Brain microvascular endothelial cell (primary cell): Measurements from ENCODE around the gene CS.

Source experiments
- DNase-seq: peaks from one replicate; pipeline ENCODE4 v3.0.0-alpha.2; 2020
- H3K27ac ChIP-seq: fragments of 250-450 bp; sonication (Bioruptor Pico); 2 replicates; pipeline ENCODE4 v1.5.1; 2020; ENCODE audit warnings: mild to moderate bottlenecking, moderate library complexity
- H3K27me3 ChIP-seq: fragments of 250-450 bp; sonication (Bioruptor Pico); replicated peaks from 2 replicates; pipeline ENCODE4 v1.5.1; 2020; ENCODE audit warnings: mild to moderate bottlenecking
- H3K36me3 ChIP-seq: fragments of 250-450 bp; sonication (Bioruptor Pico); replicated peaks from 2 replicates; pipeline ENCODE4 v1.5.1; 2020; ENCODE audit warnings: mild to moderate bottlenecking
- H3K4me3 ChIP-seq: 2 replicates; pipeline ENCODE4 v1.5.1; 2011; ENCODE audit warnings: low read depth, mild to moderate bottlenecking, control low read depth, low read length, moderate library complexity
- in situ Hi-C: cut with HindIII; loops from 2 replicates; pipeline ENCODE4 v1.10.0; 2017; ENCODE audit warnings: low sequenced_read_pairs, low pct_ligation_motif_present
- TF ChIP-seq, protein P1 (sequence below): IDR thresholded peaks from 2 replicates; pipeline ENCODE4 v1.5.1; 2011; ENCODE audit warnings: low read depth, mild to moderate bottlenecking, moderate library complexity, low read length, control low read depth, inconsistent platforms; ENCODE audit errors: missing control alignments

Gene CS

DNA sequence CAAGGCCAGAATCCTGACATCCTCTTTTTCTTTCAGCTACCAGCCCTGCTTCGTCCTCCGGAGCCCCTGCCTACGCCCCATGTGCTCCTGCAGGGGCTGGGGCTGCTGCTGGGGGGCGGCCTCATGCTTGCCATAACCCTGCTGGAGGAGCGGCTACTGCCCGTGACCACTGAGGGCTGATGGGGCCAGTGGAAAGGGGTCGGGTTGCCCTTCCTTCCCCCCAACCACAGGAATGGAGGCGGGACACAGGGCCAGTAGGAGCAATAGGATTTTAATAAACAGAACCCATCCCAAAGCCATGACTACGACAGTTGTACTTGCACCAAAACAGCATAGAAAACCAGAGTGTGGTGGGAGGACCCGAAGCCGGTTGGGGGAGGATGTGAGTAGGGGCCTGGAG lies 62.6 kb downstream of the CS start:
- in situ Hi-C loops = no loop called here
- H3K4me3 ChIP-seq = no peak overlapping the region
- TF ChIP-seq, protein P1, sequence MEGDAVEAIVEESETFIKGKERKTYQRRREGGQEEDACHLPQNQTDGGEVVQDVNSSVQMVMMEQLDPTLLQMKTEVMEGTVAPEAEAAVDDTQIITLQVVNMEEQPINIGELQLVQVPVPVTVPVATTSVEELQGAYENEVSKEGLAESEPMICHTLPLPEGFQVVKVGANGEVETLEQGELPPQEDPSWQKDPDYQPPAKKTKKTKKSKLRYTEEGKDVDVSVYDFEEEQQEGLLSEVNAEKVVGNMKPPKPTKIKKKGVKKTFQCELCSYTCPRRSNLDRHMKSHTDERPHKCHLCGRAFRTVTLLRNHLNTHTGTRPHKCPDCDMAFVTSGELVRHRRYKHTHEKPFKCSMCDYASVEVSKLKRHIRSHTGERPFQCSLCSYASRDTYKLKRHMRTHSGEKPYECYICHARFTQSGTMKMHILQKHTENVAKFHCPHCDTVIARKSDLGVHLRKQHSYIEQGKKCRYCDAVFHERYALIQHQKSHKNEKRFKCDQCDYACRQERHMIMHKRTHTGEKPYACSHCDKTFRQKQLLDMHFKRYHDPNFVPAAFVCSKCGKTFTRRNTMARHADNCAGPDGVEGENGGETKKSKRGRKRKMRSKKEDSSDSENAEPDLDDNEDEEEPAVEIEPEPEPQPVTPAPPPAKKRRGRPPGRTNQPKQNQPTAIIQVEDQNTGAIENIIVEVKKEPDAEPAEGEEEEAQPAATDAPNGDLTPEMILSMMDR = no peak
- peaks cover 30% of the 10 kb centered on the region for H3K36me3 ChIP-seq
- H3K27me3 ChIP-seq = no peaks in the 10 kb centered on the region
- DNase-seq = no peak
- no peak overlapping the region for H3K27ac ChIP-seq

DNA sequence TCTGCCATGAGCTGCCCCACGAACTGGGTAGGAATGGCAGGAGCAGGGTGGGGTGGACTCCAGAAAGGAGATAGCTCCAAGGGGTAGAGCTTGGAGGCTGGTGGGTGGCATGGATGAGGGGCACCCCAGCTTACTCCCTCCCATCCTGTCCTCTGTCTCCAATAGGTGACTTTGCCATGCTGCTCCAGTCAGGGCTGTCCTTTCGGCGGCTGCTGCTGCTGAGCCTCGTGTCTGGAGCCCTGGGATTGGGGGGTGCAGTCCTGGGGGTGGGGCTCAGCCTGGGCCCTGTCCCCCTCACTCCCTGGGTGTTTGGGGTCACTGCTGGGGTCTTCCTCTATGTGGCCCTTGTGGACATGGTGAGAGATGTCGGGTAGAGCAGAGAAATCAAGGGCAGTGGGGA lies 63.1 kb downstream of the CS start:
- in situ Hi-C loops = no loop called here

DNA sequence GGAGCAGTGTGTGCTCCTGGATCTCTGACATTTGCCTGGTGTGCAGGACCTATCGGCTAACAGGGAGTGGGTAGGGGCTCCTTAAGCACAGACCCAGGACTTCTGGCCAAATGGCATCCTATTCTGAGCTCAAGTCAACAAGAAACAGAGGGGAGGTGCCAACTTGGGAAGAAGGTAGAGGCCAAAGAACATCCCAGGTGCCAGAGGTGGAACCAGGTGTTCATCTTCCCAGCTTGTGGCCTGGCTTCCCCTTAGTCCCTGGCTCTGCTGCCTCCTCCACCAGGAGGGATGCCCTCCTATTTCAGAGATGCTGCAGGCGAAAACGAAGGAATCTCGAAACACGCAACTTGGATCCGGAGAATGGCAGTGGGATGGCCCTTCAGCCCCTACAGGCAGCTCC lies 64.0 kb downstream of the CS start:
- no peak overlapping the region for H3K4me3 ChIP-seq
- DNase-seq = no peak
- in situ Hi-C loops = no loop called here
- H3K27ac ChIP-seq = no peak overlapping the region
- H3K36me3 ChIP-seq = peaks cover 16% of the 10 kb centered on the region
- no peaks in the 10 kb centered on the region for H3K27me3 ChIP-seq
- TF ChIP-seq, protein P1 = no peak

More for the DNA sequence above, 63.1 kb downstream of the CS start:
- no peak overlapping the region for H3K27ac ChIP-seq
- TF ChIP-seq, protein P1 = no peak
- no peak for DNase-seq
- no peak overlapping the region for H3K4me3 ChIP-seq
- peaks cover 25% of the 10 kb centered on the region for H3K36me3 ChIP-seq
- no peaks in the 10 kb centered on the region for H3K27me3 ChIP-seq

DNA sequence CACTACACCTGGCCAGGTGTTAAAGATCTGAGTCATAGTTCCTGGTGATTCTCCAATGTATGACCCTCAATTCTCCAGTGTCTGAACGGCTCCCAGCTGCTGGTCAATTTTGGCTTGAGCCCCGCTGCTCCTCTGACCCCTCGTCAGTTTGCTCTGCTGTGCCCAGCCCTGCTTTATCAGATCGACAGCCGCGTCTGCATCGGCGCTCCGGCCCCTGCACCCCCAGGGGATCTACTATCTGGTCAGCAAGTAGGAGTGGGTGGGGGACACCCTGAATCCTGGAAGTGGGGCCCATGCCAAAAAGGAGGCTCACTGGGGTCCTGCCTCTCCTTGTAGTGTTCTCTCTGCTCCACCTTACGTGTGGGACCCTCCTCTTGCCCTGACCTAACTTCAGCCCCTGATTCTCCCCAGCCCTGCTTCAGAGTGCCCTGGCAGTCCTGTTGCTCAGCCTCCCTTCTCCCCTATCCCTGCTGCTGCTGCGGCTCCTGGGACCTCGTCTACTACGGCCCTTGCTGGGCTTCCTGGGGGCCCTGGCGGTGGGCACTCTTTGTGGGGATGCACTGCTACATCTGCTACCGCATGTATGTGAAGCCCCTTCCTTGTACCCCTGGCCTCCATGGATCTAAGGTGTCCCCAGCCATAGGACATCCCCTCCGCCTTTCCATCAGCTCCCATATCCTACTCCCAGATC lies 65.2 kb downstream of the CS start:
- no peak overlapping the region for H3K4me3 ChIP-seq
- H3K36me3 ChIP-seq = peaks cover 10% of the 10 kb centered on the region
- H3K27me3 ChIP-seq = no peaks in the 10 kb centered on the region
- in situ Hi-C loops = no loop called here
- H3K27ac ChIP-seq = no peak overlapping the region
- no peak for DNase-seq
- TF ChIP-seq, protein P1 = no peak

DNA sequence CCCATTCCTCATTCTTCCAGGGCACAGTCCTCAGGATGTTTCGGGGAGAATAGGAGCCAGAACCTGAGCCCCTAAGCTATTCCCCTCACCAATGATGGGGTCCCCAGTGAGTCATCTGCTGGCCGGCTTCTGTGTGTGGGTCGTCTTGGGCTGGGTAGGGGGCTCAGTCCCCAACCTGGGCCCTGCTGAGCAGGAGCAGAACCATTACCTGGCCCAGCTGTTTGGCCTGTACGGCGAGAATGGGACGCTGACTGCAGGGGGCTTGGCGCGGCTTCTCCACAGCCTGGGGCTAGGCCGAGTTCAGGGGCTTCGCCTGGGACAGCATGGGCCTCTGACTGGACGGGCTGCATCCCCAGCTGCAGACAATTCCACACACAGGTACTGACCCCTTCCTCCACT lies 68.9 kb downstream of the CS start:
- Histone ChIP-seq H3K36me3 (peaks cover 1% of the 10 kb centered on the region), H3K4me3 (no peak overlapping the region), H3K27me3 (no peaks in the 10 kb centered on the region), H3K27ac (no peak overlapping the region)
- no peak for DNase-seq
- TF ChIP-seq, protein P1 = no peak
- in situ Hi-C loops = no loop called here
